Right ventricle myocardium superior (tissue), 1 donor: ENCODE measurements around the gene SHISA9. TPM values are rescaled to one million over a fixed set of nuclear protein-coding genes. Genes with fewer than 3 reads are reported as not detected.

Experiments
- ATAC-seq: fragments of 200-7000 bp; cut with Tn5 transposase; one replicate; pipeline ENCODE4 v1.9.1; 2020; ENCODE audit warnings: mild to moderate bottlenecking; ENCODE audit not compliant: poor library complexity
- DNase-seq: peaks from one replicate; pipeline ENCODE4 v3.0.0-alpha.2; 2020
- intact Hi-C: fragments of 100-400 bp; cut with DNase I; formaldehyde crosslinking; loops from one replicate; pipeline ENCODE4 v1.11.2; 2022
- total RNA-seq: library from RNA; stranded (reverse); fragmentation: NEBNext Ultra II Directional; extraction: Animal tissue kit (Norgen Biotek cat#: 25700); gene quantifications from one replicate; pipeline ENCODE4 v1.2.1, GENCODE V29; 2021
- donor health status: DM: no; HTN: yes; CAD: no; lungs with severe emphysema.

The SHISA9 gene
- total RNA-seq, 1 donor from 2014 or later: 0.24 TPM

DNA sequence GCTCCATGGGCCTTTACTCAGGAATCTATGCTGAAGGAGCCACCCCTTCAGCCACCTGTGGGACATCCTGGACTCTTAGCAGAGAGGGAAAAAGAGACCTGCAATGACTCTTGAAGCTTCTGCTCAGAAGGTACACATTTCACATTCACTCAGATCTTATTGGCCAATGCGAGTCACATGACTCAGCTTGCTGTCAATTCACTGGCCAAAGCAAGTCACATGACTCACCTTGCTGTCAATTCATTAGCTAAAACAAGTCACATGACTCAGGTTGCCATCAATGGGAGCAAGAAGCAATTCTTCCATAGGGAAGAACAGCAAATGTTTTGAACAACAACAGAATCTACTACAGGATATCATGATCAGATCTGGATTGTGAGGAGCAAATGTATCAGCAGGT, 233.4 kb downstream of the SHISA9 start:
- intact Hi-C loops: no loop called here
- no peak for DNase-seq
- ATAC-seq: no peak

DNA sequence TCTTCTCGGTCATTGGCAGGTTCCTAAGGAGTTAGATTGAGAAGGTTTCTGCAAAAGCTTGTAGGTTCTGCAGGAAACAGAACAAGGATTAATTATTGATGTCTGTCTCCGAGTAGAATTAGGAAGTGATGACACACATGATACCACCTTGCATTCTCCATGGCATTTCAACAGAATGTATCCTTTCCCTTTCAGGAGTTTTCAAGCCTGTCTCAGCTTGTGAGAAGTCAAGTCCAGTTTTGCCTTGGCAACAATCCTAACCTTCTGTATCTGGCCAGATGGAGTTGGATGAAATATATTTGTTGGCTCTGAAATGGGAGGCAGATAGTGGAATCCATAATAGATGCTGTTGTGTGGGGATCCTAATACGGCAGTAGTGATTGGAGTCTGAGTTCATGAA, 235.5 kb downstream of the SHISA9 start:
- DNase-seq: no peak
- ATAC-seq: no peak
- intact Hi-C loops: no loop called here

GRCh38 chr16:13138528-13138927, 237.1 kb downstream of the SHISA9 start:
- DNase-seq: no peak
- intact Hi-C loops: no loop called here
- ATAC-seq: no peak

DNA sequence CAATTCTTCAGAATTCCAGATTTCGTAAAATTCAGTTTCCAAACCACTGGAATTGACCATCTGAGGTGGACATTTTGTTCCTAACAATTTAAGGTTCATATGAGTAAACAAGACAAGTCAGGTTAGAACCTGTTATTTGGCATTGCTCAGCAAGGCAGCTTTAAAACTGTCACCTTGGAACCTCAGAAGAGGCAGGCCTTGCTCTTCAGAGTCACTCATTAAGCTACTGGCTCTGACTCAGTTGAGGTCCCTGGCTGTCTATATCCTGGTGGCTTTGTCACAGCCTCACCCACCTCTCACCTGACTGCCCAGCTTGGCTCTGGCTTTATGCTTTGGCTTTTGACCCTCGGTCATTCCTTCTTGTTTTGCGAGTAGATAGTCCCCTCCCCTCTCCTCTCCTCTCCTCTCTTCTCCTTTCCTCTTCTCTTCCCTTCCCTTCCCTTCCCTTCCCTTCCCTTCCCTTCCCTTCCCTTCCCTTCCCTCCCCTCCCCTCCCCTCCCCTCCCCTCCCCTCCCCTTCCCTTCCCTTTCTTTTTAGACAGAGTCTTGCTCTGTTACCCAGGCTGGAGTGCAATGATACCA, 238.4 kb downstream of the SHISA9 start:
- ATAC-seq (no peak), DNase-seq (no peak)
- intact Hi-C loops: no loop called here

DNA sequence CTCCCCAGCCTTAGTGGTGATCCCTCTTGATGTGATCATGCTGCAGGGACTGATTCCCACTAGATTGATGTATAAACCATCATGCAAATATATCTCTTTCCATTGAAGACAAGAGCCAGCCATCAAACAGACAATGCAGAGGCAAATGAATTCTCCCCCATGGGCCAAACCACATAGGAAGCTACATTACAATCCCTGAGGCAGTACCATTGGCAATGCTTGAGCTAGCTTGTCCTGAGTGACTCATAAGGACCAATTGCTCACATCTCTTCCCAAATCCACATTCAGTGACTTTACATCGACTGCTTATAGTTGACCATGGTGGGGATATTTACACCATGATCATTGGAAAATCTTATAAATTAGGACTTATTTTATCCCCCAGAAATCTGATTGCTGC, 242.2 kb downstream of the SHISA9 start:
- intact Hi-C loops: no loop called here
- ATAC-seq (no peak), DNase-seq (no peak)

GRCh38 chr16:13146829-13147228, 245.4 kb downstream of the SHISA9 start:
- intact Hi-C loops: no loop called here
- no peak for DNase-seq
- ATAC-seq: no peak

DNA sequence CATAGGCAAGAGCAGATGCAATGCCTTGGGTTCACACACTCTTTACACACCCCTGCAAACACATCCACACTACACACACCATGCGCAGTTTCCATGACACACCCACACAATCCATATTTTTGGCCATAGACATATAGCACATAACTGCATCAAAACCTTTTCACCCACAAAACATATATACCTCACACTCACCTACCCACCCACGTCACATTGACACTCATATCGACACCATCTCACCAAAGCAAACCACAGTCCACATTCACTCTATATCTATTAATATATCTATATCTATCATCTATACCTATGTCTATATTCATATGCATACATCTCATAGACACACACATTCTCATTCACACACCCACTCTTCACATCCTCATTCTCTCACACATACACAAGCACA, 246.9 kb downstream of the SHISA9 start:
- intact Hi-C loops: no loop called here
- DNase-seq: no peak
- ATAC-seq: no peak

DNA sequence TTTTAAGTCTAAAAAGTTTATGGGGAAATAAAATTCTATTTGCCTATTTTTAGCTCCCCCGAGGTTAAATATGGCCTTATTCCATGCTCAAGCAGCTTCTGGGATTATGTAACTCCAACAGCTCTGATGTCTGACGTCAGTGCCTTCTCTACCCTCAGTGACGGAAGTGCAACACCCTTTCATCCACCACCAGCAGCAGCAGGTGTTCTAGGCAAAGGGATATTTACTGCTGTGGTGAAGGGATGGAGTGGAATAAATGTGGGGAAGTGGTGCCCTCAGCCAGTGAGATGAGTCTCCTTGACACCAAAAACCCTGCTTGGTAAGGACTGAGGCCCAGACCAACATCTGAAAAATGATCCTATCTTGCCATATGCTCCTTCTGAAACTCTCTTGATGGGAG, 247.4 kb downstream of the SHISA9 start:
- intact Hi-C loops: no loop called here
- no peak for ATAC-seq
- no peak for DNase-seq

GRCh38 chr16:13150181-13150885, 248.9 kb downstream of the SHISA9 start:
- DNase-seq (no peak), ATAC-seq (no peak)
- intact Hi-C loops: no loop called here

DNA sequence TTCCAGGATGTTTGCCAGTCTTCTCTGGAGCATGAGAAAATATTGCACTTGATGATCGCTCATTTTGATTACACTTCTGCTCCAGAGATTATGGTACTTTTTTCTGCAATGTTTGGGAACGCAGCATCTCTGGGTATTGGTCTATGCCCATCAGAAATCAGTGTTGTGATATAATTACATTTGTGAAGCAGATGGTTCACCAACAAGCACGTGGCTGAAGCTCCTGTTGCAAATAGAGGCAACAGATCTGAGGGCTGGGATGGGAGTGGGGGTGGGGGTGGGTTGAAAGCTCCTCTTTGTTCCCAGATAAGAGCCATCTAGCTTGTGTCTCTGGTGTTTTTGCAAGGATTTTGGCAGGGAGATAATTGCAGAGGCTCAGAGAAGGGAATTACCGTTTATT, 252.3 kb downstream of the SHISA9 start:
- no peak for ATAC-seq
- intact Hi-C loops: no loop called here
- DNase-seq: no peak

DNA sequence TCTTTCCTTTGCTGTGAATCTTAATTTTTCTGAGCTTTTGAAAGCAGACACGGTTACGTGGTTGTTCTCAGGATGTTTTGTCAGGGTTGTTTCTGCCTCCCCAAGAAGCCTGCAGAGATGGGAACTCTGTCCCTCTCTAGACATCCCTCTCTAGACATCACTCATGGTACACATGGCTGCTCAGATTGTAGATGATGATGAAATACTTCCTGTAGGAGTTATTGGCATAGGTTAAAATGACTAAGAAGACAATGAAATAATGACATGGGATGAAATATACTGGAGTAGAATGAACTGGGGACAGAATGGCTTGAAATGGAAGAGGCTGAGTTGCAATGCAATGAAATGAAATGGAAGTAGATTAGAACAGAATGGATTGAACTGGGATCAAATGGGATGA, 253.4 kb downstream of the SHISA9 start:
- no peak for DNase-seq
- no peak for ATAC-seq

GRCh38 chr16:13155377-13155776, 254.0 kb downstream of the SHISA9 start:
- DNase-seq (no peak), ATAC-seq (no peak)
- intact Hi-C loops: no loop called here

More for the DNA sequence above, 253.4 kb downstream of the SHISA9 start:
- intact Hi-C loops: no loop called here

- ATAC-seq (no peak), DNase-seq (no peak)
- intact Hi-C loops: no loop called here
Measured at GRCh38 chr16:13155780-13156179, 254.4 kb downstream of the SHISA9 start.

GRCh38 chr16:13157082-13157481, 255.7 kb downstream of the SHISA9 start:
- ATAC-seq (no peak), DNase-seq (no peak)
- intact Hi-C loops: no loop called here

- intact Hi-C loops: no loop called here
- no peak for ATAC-seq
- no peak for DNase-seq
Measured at GRCh38 chr16:13158427-13158826, 257.0 kb downstream of the SHISA9 start.

DNA sequence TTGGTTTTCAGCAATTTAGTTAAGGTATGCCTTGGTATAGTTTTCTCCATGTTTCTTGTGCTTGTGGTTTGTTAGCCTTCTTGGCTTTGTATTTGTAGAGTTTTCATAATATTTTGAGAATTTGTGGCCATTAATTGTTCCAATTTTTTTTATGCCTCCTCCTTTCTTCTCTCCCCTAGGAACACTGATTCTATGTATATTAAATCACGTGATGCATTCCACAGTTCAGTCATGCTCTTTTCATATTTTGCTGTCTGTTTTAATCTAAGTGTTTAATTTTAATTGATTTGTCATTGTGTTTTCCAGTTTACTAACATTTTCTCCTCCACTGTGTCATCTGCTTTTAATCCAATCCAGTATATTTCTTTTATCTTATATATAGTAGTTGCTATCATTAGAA, 263.6 kb downstream of the SHISA9 start:
- intact Hi-C loops: loop anchor here (10.0 kb wide), 1 partner anchor 80 kb away; no protein-coding TSS in a partner anchor
- DNase-seq (no peak), ATAC-seq (no peak)

DNA sequence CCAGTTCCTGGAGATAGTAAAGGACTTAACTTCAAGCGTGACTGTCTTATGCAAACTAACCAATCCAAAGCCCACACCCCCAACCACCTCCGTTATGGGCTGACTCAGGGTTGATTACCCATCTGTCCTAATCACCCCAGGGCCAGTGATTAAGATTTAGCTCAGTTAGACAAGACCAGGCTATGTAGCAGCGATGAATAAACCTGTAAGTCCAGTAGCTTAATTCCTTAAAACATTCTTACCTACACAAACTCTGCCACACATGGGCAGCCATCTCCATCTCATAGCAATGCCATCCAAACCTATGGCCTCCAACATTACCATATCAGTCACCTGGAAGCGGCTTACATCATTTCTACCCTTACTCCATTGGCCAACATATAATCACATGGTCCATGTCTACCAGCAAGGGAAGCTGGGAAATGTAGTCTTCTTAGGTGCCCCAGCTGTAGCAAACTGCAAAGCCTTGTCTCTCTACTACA, 266.7 kb downstream of the SHISA9 start:
- DNase-seq: no peak

DNA sequence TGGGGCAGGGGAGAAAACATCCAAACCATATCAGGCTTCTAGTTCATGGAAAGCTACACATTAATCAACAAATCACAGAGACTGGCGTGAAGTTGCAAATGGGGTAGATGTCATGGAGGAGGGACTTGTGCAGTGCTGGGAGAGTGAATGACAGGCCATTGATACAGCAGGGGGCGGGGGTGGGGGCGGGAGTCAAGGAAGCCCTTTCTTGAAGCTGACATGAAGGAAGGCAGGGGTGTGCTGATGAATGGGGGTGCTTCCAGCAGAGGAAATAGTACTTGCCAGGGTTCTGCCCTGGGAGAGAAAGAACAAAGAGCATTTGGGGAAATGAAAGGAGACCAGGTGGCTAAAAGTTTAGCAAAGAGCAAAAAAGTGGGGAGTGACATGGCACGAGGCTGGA, 269.9 kb downstream of the SHISA9 start:
- intact Hi-C loops: no loop called here
- no peak for DNase-seq

More for the DNA sequence above, 266.7 kb downstream of the SHISA9 start:
- intact Hi-C loops: loop anchor here (10.0 kb wide), 1 partner anchor 77 kb away; no protein-coding TSS in a partner anchor
- no peak for ATAC-seq

GRCh38 chr16:13176711-13177110, 275.3 kb downstream of the SHISA9 start:
- intact Hi-C loops: no loop called here

More for the DNA sequence above, 269.9 kb downstream of the SHISA9 start:
- ATAC-seq: no peak

DNA sequence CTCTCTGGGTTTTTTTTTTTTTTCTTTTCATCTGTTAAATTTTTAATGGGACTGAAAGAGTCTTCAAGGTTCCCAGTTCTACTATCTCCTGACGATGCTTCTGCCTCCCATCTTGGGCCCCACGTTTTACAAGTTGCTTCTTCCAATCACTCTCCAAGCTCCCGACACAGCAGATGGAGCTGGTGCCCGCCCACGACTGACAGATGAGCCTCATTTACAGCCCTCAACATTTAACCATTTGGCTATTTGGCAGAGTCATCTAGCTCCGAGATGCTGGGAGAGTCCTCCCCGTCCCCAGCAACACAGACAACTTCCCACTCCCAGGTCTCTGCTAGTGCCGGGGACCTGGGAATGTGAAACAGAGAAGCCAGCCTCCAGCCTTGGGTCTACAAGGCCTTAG, 276.9 kb downstream of the SHISA9 start:
- DNase-seq (no peak), ATAC-seq (no peak)
- intact Hi-C loops: no loop called here

More at GRCh38 chr16:13176711-13177110, 275.3 kb downstream of the SHISA9 start:
- DNase-seq (no peak), ATAC-seq (no peak)
